Measurements from ENCODE around the gene DOCK3.
"Not testable (repeated sequence)": the region's sequence is repeated elsewhere in the genome, so short reads cannot be mapped to it uniquely, and the experiment has no call there.

The DOCK3 gene

DNA sequence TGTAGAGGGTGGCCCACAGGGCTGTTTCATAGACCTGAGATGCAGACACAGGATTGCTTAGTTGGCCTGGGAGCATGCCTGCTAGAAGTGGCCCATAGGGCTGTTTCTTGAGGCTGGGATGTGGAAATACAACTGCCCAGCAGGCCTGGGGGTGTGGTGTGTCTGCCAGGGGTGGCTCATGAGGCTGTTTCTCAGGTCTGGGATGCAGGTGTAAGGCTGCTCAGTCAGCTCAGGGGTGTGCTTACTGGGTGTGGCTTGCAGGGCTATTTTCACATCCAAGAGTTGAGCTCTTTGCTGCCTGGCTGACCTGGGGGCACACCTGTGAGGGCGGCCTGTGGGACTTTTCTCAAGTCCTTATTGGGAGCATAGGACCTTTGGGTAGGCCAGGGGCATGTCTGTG, 131.3 kb downstream of the DOCK3 start:
- no peak for DNase-seq

DNA sequence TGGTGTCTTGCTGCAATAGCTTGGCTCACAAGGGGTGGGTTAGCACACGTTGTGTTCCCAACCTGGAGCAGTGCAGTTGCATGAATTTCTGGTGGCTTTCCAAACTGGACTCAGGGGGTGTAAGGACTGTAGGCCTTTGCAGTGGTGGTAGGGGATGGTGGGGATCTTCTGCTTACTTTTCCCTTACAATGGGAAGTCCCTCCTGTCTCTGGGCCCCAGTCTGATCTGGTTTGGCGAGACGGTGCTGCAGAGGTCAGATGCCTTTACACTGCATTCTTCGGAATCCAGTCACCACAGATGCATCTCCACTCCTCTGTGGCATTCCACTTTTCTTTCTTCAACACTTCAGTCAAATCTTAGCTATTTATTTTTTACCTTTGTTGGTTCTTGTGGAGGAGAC, 132.1 kb downstream of the DOCK3 start:
- DNase-seq = no peak

DNA sequence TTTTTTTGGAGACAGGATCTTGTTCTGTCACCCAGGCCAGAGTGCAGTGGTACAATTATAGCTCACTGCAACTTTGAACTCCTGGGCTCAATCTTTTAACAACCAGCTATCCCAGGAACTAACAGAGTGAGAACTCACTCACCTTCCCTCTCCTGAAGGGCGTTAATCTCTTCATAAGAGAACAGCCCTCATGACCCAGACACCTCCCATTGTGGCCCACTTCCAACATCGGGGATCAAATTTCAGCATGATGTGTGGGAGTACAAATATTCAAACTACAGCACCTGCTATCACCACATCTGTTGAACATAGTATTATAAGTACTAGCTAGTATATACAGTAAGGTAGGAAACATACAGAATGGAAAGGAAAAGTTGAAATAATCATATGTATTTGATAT, 132.5 kb downstream of the DOCK3 start:
- no peak for DNase-seq

DNA sequence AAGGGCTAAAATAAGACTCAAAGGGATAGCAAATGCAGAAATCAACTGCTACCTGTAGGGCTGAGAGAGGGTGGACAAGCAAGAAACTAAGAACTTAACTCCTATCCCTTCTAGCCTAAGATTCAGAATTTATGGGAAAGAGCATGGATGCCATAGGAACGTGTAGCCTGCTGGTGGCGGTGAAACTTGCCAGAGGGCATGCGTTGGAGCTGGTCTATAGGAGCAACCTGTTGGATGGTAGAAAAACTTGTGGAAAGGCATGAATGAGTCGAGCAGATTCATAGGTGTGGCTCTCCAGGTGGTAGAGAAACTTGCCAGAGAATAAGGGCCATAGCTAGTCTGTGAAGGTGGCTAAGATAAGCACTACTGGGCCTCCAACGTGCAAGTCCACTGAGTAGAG, 137.2 kb downstream of the DOCK3 start:
- no peak for DNase-seq

DNA sequence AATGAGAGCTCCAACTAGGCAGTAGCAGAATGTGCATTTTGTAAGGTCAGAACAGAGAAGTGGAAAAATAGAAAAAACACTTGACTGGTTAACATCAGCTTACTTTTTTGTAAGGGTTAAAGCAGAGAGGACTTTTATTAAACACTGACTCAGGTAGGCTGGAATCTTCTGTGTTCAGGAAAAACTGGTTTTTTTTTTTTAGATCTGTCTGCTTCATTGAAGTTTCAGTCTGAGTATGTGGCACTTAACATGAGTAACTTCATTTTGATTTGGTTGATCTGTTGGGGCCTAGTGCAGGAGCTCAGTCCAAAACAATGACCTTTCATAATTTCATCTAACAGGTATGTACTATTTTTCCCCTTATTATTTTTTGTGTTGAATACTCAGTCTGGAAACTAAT, 141.1 kb downstream of the DOCK3 start:
- no peak for DNase-seq

DNA sequence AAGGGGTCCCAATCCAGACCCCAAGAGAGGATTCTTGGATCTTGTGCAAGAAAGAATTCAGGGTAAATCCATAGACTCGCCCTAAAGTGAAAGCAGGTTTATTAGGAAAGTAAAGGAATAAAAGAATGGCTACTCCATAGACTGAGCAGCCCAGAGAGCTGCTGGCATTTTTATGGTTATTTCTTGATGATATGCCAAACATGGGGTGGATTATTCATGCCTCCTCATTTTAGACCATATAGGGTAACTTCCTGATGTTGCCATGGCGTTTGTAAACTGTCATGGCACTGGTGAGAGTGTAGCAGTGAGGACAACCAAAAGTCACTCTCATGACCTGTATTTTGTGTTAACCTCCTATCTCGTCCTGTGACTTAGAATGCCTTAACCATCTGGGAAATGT, 142.2 kb downstream of the DOCK3 start:
- DNase-seq = no peak

DNA sequence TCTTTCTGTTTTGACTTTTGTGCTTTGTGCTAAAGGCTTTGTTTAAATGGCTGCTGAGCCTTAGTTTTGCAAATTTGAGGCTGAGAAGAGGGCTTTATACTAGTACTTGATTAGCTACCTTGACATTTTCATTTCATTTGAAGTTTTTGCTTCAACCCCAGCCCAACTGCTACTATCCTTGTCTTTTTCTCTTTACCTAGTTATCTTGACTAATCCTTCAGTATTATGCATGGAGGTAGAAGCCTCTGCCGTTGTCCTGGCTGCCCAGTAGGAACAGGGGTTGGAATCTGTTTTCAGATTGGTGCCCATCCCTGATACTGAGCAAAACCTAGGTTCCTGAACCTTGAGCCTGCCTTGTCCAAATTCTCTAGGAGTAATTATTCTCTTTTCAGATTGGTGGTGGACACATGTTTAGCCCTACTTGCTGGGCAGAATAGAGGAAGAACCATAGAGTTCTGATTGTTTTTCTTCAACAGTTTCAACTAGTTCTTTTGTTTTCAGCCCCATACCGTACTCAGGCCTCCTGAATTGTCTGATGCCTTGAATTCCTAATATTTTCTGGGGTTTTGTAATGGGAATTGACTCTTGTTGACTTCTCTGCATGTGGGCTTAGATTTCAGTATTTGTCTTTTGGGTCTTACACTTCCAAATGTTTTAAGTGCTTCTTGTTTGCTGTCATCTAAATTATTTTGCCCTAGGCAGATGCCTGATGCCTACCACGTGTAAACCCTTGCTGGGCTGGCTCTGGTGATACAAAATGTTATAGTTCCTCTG, 143.2 kb downstream of the DOCK3 start:
- no peak for DNase-seq

DNA sequence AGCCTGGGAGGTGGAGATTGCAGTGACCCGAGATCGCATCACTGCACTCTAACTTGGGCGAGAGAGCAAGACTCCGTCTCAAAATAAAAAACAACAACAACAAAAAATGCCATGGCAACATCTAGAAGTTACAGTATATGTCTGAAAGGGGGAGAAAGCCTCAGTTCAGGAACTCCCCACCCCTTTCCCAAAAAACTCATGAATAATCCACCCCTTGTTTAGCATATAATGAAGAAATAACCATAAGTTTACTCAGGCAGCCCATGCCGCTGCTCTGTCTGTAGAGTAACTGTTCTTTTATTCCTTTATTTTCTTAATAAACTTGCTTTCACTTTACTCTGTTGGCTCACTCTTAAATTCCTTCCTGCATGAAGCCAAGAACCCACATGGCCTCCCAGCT, 145.2 kb downstream of the DOCK3 start:
- no peak for DNase-seq

DNA sequence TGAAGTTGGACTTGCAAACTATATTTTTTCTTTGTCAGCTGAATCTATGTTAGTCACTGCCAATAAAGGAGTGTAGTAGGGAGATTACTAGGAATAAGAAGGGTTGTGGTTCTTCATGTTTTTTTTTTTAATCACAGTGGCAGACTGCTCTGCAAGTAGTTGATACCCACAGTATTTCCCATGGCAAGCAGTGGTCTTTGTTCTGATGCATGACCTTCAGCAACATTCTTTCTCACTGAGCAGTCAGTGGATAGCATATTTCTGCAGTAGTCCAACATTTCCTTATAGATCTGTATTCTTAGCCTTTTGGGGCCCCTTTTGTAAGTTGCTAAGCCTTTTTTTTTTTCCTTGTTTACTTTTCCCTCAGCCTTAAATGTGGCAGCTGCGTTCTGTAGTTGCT, 151.1 kb downstream of the DOCK3 start:
- no peak for DNase-seq

DNA sequence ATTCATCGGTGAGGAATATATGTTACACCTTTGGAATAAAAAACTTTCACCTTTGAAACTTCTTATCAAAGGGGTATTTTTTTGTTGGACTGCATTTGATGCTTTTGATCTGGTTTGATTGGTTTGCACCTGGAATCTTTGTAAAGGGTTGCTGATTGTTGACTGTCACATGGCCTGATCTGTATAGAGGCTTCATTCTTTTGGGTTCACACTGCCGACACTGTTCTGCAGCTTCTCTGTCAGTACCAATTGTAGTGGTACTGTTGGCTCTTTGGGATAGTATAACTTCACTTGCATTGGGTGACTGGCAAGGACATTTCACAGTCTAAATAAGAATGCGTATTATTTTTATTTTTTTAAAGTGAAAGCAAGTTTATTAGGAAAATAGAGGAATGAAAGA, 155.7 kb downstream of the DOCK3 start:
- no peak for DNase-seq

DNA sequence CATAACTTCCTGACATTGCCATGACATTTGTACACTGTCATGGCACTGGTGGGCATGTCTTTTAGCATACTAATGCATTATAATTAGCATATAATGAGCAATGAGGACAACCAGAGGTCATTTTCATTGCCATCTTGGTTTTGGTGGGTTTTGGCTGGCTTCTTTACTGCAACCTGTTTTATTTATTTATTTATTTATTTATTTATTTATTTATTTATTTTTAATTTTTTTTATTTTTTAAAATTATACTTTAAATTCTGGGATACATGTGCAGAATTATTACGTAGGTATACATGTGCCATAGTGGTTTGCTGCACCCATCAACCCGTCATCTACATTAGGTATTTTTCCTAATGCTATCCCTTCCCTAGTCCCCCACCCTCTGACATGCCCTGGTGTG, 156.3 kb downstream of the DOCK3 start:
- not testable (repeated sequence) for DNase-seq

DNA sequence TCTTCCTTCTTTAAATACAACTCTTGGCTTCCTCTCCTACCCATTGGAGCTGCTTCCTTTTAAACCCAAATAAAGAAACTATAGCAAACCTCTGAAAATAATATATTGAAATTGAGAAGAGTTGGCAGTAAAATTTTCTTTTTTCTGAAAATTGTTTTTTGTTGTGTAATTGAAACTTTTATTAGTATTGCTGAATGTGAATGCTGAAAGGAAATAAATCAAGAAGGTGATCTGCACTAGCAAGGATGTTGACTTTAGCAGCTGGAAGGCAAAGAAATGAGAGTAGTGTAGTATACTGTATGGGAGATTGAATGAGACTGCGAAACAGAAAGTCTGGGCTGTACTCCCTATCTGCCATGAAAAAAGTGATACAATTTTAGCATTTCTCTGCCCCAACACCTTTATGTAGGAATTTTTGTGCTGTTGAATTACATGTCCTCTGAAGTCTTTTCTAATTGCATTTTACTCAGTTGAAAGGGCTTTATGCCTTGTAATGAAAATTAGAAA, 166.3 kb downstream of the DOCK3 start:
- DNase-seq = no peak

DNA sequence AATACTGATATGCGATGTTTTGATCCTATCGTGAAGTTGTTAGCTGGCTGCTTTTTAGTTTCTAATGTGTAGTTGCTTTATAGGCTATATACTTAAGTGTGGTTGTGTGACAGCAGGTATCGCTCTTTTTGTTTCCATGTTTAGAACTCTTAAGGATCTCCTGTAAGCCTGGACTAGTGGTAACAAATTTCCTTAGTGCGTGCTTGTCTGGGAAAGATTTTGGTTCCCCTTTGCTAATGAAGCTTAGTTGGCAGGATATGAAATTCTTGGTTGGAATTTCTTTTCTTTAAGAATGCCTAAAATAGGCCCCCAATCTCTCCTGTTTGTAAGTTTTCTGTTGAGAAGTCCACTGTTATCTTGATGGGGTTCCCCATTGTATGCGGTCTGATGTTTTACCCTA, 173.6 kb downstream of the DOCK3 start:
- no peak for DNase-seq

DNA sequence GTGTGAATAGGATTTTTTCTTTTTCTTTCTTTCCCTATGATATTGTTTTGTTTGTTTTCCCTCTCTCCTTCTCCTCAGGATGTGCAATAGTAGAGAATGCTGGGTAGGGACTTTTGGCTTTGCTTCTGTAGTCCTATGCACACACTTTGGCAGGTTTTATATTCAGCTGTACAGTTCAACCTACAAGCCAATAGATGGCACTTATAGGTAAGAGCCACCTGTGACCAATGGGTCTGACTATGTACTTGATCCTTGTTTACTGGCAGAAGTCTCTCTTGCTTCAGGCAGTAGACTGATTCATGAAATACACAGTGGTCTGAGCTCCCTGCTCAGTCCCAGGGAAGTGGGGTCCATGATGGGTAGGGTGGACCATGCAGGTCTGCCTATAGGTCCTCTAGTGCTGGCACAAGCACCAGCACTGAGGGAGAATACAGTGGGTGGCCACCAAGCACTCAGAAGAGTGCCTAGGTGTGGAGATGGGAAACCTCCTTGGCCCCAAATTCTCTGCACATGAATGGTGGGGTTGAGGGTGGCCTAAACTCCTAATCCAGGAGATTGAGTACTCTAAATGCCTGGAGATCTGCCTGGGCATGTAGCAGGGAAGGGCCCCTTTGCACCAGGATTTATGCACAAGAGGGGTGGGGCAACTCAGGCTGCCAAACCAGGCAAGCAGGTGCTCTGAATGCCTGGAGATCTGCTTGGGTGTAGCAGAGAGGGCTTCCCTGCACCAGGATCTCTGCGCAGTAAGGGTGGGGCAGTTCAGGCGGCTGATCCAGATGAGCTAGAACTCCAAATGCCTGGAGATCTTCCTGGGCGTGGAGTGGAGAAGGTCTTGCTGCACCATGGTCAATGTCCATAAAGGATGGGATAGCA, 176.1 kb downstream of the DOCK3 start:
- no peak for DNase-seq

DNA sequence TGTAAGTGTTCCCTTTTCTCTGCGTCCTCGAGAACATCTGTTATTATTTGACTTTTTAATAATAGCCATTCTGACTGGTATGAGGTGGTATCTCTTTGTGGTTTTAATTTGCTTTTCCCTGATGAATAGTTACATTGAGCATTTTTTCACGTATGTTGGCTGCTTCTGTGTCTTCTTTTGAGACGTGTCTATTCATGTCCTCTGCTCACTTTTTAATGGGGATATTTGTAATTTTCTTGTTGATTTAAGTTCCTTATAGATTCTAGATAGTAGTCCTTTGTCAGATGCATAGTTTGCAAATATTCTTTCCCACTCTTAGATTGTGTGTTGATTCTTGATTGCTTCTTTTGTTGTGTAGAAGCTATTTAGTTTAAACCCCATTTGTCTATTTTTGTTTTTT, 179.2 kb downstream of the DOCK3 start:
- no peak for DNase-seq

DNA sequence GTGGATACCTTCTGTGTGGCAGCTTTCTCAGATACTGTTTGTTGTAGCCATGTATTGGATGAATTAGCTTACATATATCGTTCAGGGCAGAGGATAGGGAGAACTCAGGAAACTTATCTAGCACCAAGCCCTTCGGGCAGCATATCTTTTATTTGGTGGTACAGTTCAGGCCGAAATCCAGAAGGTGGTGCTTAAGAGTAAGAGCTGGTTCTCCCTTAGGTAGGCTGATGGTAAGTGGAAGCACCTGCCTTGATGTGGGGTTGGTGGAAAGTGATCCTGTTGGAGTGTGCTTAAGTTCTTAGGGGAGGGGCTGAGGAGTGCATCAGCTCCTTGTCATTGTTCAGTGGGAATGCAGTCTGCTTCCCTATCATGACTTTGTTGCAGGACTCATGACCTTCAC, 187.5 kb downstream of the DOCK3 start:
- no peak for DNase-seq

DNA sequence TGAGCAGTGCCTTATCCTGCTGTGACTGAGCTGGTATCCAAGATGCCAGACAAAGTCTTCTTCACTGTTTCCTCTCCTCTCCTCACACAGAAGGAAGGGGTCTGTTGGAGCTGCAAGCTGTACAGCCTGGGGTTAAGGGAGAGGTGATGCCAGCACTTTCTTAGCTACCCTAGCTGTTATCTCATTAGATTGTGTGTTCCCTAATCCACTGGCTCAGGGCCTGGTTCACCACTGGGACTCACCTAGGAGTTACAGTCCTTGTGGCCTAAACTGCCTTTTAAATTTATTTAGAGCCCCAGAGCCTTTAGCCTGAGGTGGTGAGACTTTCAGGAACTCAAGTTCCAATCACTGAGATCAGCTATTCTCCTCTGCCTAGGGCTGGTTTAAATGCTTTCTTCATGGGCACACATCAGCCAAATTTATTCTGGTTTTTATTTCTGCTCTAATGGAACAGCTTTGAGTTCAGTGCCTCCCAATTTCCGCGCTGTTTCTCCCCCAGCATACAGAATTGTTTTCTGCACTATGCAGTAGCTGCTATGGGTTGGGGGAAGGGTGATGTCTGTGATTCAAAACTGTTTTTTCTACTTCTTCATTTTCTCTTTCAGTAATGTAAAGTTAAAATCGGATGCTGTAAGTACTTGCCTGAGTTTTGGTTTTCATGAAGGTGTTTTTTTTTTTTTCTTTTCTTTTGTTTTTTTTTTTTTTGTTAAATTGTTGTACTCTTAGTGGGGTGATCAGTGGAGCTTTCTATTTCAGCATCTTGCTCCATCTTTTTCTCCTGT, 198.8 kb downstream of the DOCK3 start:
- DNase-seq = no peak

DNA sequence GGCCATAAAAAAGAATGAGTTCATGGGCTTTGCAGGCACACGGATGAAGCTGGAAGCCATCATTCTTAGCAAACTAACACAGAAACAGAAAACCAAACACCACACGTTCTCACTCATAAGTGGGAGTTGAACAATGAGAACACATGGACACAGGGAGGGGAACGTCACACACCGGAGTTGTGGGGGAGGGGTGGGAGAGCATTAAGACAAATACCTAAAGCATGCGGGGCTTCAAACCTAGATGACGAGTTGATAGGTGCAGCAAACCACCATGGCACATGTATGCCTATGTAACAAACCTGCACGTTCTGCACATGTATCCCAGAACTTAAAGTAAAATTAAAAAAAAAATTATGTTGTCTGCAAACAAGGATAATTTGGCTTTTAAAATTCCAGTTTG, 200.1 kb downstream of the DOCK3 start:
- DNase-seq = not testable (repeated sequence)

DNA sequence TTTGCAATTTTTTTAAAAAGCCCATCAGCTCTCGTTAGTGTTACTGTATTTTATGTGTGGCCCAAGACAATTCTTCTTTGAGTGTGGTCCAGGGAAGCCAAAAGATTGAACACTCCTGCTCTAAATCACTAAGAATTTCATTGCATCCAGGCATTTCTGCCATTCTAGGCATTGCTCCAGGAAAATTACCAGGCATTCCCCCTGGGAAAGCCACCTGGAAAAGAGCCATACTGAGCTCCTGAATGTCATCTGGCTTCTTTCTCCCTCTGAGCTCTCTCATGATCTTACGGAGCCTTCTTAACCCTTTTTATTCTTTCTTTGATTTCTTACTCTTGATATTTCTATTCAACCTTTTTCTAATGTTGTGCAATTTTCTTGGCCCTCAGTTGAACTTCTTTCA, 202.2 kb downstream of the DOCK3 start:
- DNase-seq = no peak

DNA sequence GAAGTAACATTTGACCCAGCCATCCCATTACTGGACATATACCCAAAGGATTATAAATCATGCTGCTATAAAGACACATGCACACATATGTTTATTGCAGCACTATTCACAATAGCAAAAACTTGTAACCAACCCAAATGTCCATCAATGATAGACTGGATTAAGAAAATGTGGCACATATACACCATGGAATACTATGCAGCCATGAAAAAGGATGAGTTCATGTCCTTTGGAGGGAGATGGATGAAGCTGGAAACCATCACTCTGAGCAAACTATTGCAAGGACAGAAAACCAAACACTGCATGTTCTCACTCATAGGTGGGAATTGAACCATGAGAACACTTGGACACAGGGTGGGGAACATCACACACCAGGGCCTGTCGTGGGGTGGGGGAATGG, 208.0 kb downstream of the DOCK3 start:
- not testable (repeated sequence) for DNase-seq

DNA sequence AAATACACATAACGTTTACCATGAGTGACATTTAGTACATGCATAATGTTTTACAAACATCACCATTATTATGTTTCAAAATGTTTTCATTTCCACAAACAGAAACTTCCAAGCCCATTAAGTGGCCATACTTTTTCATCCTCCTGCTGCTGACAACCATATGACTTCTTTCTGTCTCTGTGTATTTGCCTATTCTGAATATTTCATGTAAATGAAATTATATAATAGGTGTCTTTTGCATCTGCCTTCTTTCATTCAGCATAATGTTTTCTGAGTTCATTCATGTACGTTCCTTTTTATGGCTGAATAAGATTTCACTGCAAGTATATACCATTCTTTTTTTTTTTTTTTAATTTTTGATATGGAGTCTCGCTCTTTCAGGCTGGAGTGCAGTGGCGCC, 209.0 kb downstream of the DOCK3 start:
- DNase-seq = no peak

DNA sequence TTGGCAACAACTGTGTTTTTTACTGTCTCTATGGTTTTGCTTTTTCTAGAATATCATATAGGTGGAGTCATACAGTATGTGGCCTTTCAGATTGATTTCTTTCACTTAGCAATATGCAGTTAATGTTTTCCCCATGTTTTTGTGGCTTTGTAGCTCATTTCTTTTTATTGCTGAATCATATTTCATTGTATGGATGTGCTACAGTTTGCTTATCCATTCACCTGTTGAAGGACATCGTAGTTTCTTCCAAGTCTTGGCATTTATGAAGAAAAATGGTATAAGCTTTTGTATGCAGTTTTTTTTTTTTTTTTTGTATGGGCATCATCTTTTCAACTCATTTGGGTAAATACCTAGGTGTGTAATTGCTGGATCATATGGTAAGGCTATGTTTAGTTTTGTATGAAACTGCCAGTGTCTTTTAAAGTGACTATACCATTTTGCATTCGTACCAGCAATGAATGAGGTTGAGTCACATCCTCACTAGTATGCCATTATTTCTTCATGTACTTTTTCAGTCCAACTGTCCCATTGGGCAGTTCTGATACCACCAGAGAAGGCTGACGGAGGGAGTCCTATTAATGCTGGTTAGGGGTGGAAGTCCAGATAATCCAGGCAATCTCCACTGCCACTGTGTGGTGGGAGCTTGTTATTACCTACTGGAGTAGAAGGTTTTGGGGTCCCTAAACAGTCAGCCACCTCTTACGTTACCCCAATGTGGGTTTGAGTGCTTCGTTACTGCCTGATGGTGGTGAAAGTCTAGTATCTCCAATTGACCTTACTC, 210.5 kb downstream of the DOCK3 start:
- no peak for DNase-seq

All from NCI-H1930 (cell line).